DND-41 (cell line): Measurements from ENCODE around the gene EIF4E3.

Experiments
- ATAC-seq: fragments of 200-7000 bp; cut with Tn5 transposase; 3 replicates; pipeline ENCODE4 v1.9.1; 2021; ENCODE audit warnings: low read depth; ENCODE audit not compliant: insufficient read depth
- DNase-seq: peaks from one replicate; pipeline ENCODE4 v3.0.0-alpha.2; 2020
- H2AFZ ChIP-seq: 2 replicates; pipeline ENCODE4 v1.6.0; 2012; ENCODE audit warnings: low read depth, low read length
- H3K27ac ChIP-seq: 2 replicates; pipeline ENCODE4 v1.5.1; 2012; ENCODE audit warnings: low read length, inconsistent platforms
- H3K27me3 ChIP-seq: fragments of 200-600 bp; sonication (generic); 2 replicates; pipeline ENCODE4 v1.6.0; 2012; ENCODE audit warnings: low read length, mild to moderate bottlenecking, inconsistent platforms; ENCODE audit not compliant: insufficient read depth, poor library complexity
- H3K36me3 ChIP-seq: 2 replicates; pipeline ENCODE4 v1.5.1; 2012; ENCODE audit warnings: low read length, inconsistent platforms; ENCODE audit not compliant: insufficient read depth
- H3K4me1 ChIP-seq: 2 replicates; pipeline ENCODE4 v1.5.1; 2012; ENCODE audit warnings: mild to moderate bottlenecking, low read length; ENCODE audit not compliant: insufficient read depth
- H3K4me2 ChIP-seq: 2 replicates; pipeline ENCODE4 v1.6.0; 2012; ENCODE audit warnings: mild to moderate bottlenecking, moderate library complexity, low read length, inconsistent platforms; ENCODE audit not compliant: insufficient read depth
- H3K4me3 ChIP-seq, 2 experiments: fragments of 200-600 bp in 1 of 2; shearing (Covaris generic) in 1 of 2; 2 replicates each; pipeline ENCODE4 v1.5.1; 2012 to 2016; ENCODE audit warnings: inconsistent platforms in 2 of 2, low read length in 2 of 2, mild to moderate bottlenecking in 2 of 2, low read depth in 1 of 2, moderate library complexity in 1 of 2
- H3K79me2 ChIP-seq: 2 replicates; pipeline ENCODE4 v1.6.0; 2012; ENCODE audit warnings: low read length, inconsistent platforms; ENCODE audit not compliant: insufficient read depth
- H3K9ac ChIP-seq: 2 replicates; pipeline ENCODE4 v1.6.0; 2012; ENCODE audit warnings: low read depth, mild to moderate bottlenecking, inconsistent platforms, low read length, moderate library complexity
- H3K9me3 ChIP-seq: 2 replicates; pipeline ENCODE4 v1.5.1; 2012; ENCODE audit warnings: low read length, moderate library complexity, mild to moderate bottlenecking, inconsistent platforms; ENCODE audit not compliant: insufficient read depth, severe bottlenecking
- H4K20me1 ChIP-seq: 2 replicates; pipeline ENCODE4 v1.6.0; 2012; ENCODE audit warnings: low read length; ENCODE audit not compliant: insufficient read depth
- CTCF ChIP-seq: IDR thresholded peaks from 2 replicates; pipeline ENCODE4 v1.5.1; 2012; ENCODE audit warnings: borderline replicate concordance, low read length, moderate library complexity, mild to moderate bottlenecking; ENCODE audit not compliant: poor library complexity, severe bottlenecking; ENCODE audit errors: extremely low read depth
- EZH2 ChIP-seq: IDR thresholded peaks from 3 replicates; pipeline ENCODE4 v1.6.1; 2012; ENCODE audit warnings: borderline replicate concordance, low read depth, mild to moderate bottlenecking, moderate library complexity, low read length, inconsistent platforms; ENCODE audit not compliant: severe bottlenecking

The EIF4E3 gene

GRCh38 chr3:71636001-71636400, 89.2 kb downstream of the EIF4E3 start:
- H3K27me3 ChIP-seq: no peaks in the 10 kb centered on the region
- no peak overlapping the region for H2AFZ ChIP-seq
- no peaks in the 10 kb centered on the region for H3K9me3 ChIP-seq
- no peak overlapping the region for H3K4me3 ChIP-seq
- no peak overlapping the region for H3K27ac ChIP-seq
- ATAC-seq (no peak), DNase-seq (no peak)
- no peaks in the 10 kb centered on the region for H3K36me3 ChIP-seq
- no peaks in the 10 kb centered on the region for H3K4me1 ChIP-seq
- H3K9ac ChIP-seq: no peak overlapping the region
- no peaks in the 10 kb centered on the region for H3K79me2 ChIP-seq
- no peak overlapping the region for H3K4me2 ChIP-seq
- no peaks in the 10 kb centered on the region for H4K20me1 ChIP-seq
- TF ChIP-seq EZH2 (no peak), CTCF (no peak)

GRCh38 chr3:71634671-71635070, 90.5 kb downstream of the EIF4E3 start:
- DNase-seq: no peak
- no peak overlapping the region for H3K27ac ChIP-seq
- no peak overlapping the region for H3K4me3 ChIP-seq
- no peaks in the 10 kb centered on the region for H3K79me2 ChIP-seq
- ATAC-seq: no peak
- TF ChIP-seq EZH2 (no peak), CTCF (no peak)
- H3K4me2 ChIP-seq: no peak overlapping the region
- H2AFZ ChIP-seq: no peak overlapping the region
- H3K36me3 ChIP-seq: no peaks in the 10 kb centered on the region
- H4K20me1 ChIP-seq: no peaks in the 10 kb centered on the region
- H3K9ac ChIP-seq: no peak overlapping the region
- no peaks in the 10 kb centered on the region for H3K9me3 ChIP-seq
- no peaks in the 10 kb centered on the region for H3K27me3 ChIP-seq
- H3K4me1 ChIP-seq: no peaks in the 10 kb centered on the region

- Histone ChIP-seq H3K79me2 (no peaks in the 10 kb centered on the region), H3K9me3 (no peaks in the 10 kb centered on the region), H3K4me2 (no peak overlapping the region), H4K20me1 (no peaks in the 10 kb centered on the region), H3K4me3 (no peak overlapping the region), H3K27me3 (no peaks in the 10 kb centered on the region), H3K27ac (no peak overlapping the region), H2AFZ (no peak overlapping the region), H3K4me1 (no peaks in the 10 kb centered on the region), H3K36me3 (no peaks in the 10 kb centered on the region), H3K9ac (no peak overlapping the region)
- ATAC-seq (no peak), DNase-seq (no peak)
- TF ChIP-seq CTCF (no peak), EZH2 (no peak)
These were observed 95.5 kb downstream of the EIF4E3 start for GRCh38 chr3:71629711-71630110.

- Histone ChIP-seq H3K27me3 (no peaks in the 10 kb centered on the region), H3K36me3 (no peaks in the 10 kb centered on the region), H3K4me1 (no peaks in the 10 kb centered on the region), H3K9ac (no peak overlapping the region), H3K4me3 (no peak overlapping the region), H3K79me2 (no peaks in the 10 kb centered on the region), H3K27ac (no peak overlapping the region), H3K9me3 (no peaks in the 10 kb centered on the region), H3K4me2 (no peak overlapping the region), H4K20me1 (no peaks in the 10 kb centered on the region), H2AFZ (no peak overlapping the region)
- DNase-seq (no peak), ATAC-seq (no peak)
- TF ChIP-seq CTCF (no peak), EZH2 (no peak)
These were observed 95.9 kb downstream of the EIF4E3 start for GRCh38 chr3:71629289-71629688.
